Measurements from ENCODE around the gene DEDD2.

DEDD2 gene

GRCh38 chr19:42249149-42249750 is 31.8 kb upstream of the DEDD2 start:
- FAIRE-seq (no peak), DNase-seq (ENCODE audit: insufficient read length, low spot score) (no peak)

DNA sequence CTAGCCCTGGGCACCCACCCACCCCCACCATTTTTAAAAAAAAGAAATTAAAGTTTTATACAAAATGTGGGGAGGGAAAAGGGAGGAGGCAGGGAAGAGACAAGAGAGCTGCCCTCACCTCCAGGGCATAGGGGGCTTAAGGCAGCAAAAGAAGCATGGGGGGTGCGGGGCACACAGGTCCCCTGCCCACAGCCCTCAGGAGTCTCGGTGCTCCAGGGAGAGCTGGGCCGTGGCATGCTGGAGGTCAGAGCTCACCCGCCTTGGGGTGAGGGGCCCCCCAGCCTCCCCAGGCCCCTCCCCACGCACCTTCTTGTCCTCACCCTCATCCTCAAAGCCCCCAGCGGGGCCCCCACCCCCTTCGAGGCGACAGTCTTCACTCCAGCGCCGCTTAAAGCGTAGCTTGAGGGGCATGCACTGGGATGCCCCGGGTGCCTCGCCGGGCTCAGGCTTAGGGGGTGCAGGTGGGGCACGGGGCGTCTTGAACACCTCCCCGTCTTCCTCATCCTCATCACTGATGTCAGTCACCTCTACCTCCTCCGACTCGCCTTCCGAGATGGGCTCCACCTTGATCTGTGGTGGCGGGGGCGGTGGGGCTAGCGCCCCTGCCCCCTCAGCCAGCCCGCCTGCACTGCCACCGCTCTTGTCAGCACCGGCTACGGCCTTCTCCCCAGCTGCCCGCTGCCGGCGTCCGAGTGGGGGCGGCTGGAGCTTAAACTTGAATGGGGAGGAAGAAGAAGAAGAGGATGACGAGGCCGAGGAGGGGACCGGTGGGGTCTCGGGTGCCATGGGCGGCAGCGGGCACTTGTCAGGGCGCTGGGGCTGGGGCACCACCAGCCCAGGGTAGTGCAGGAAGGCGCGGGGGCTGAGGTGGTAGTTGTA is 31.0 kb upstream of the DEDD2 start:
- FAIRE-seq (no peak), DNase-seq (ENCODE audit: insufficient read length, low spot score) (no peak)

DNA sequence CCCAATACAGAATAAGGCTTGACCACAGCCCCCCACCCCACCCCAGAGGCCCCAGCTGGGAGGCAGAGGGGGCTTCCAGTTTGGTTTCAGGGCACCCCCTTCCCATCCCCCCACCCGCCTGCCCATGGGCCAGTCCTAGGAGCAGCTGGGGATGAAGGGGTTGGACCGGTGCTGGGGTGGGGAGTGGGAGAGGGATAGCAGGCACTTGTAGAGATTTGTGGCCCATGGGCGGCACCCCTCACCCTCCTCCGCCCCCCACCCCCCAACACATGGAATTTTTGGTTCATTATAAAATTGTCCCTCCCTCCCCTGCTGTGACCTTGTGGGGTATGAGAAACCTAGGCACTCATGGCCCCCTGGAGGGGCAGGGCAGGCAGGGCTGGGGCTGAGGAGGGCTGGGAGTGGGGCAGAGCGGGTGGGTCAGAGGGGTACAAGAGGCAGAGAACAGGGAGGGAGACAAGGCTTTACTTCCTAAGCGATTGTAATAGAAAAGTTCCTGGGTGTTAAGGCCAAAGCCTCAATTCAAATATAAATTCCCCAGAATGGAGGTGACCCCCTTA is 30.2 kb upstream of the DEDD2 start:
- no peak for FAIRE-seq
- DNase-seq (ENCODE audit: insufficient read length, low spot score) = no peak

DNA sequence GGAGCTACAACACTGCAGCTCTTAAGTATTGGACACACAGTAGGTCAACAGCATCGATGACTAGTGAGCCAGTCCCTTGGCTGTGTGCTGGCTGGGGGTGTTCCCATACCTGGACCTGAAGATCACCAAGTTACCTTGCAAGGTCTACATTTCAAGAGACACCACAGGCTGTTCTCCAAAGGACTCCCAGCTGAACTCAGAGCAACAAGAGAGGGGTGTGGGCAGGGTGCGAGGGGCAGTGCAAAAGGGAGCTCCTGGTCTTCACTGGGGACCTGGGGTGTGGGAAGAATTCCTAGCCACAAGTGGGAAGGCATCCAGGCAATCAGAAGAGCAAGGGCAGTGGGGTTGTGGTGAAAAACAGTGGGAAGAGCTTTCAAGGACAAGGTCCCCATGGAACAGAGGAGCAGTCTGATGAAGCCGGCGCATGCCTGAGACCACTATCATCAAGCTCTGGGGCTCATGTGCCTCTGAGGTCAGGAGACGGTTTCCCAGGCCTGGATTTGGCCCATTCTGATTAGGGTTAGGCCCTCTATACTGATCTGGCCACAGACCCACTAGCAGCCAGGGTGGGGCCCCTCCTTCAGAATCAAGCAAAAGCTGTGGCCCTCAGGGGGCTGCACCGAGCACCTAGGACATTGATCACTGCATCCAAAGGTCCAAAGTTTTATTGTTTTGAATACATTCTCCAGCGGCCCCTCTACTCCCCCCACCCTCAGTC is 29.6 kb upstream of the DEDD2 start:
- no peak for FAIRE-seq

GRCh38 chr19:42246143-42246921 is 28.9 kb upstream of the DEDD2 start:
- DNase-seq (ENCODE audit: insufficient read length, low spot score) (peak; percentile 58), FAIRE-seq (peak; percentile 57)

More for the DNA sequence above, 29.6 kb upstream of the DEDD2 start:
- no peak for DNase-seq (ENCODE audit: insufficient read length, low spot score)

GRCh38 chr19:42245231-42245630 is 27.8 kb upstream of the DEDD2 start:
- DNase-seq (ENCODE audit: insufficient read length, low spot score) (no peak), FAIRE-seq (no peak)

DNA sequence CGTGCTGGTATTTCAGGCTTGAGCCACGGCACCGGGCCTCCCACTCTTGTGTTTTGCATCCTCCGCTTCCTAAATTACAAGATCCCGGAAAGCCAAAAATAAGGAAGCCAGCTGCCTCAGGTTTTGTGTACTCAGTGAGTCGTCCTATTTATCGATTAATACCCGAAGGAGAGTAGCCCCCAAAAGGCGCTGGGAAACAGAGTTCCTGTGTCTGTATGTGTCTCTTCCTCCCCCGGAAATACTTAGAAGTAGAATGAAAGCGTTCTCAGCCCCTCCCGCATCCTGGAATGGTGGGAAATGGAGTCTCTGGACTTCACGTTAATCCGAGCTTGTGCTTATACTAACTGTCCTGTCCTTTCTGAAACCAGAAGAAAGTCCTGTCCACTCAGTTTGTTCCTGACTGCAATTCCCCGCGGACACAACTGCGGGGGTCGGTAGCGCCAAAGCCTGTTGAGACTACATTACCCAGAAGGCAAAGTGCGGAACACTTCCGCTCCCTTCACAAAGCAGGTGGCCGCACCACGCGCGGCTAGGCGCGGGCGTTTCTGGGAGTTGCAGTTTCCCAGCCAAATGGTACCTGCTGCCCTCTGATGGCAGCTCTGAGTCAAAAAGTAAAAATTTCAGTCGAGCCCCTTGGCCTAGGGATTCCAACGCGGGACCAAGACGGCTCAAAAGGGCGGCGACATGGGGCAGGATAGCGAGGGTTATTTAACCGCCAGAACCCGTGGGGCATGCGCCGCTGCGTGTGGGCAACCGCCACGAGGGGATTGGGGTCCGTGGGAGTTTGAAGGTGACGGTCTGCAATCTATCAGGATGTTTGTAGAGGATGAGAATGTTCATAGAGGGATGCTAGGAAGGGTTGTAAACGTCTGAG is 27.1 kb upstream of the DEDD2 start:
- DNase-seq (ENCODE audit: insufficient read length, low spot score) (peak; percentile 88), FAIRE-seq (peak; percentile 89)

- FAIRE-seq (peak; percentile 98), DNase-seq (ENCODE audit: insufficient read length, low spot score) (peak; percentile 97)
Observed at GRCh38 chr19:42242512-42243409, 25.3 kb upstream of the DEDD2 start, which contains the start of gene GSK3A. TSS of gene GSK3A (minus strand) at chr19:42242602. CDS start at chr19:42242465, 137 bp downstream.

GRCh38 chr19:42242069-42242511 is 24.6 kb upstream of the DEDD2 start:
- FAIRE-seq (no peak), DNase-seq (ENCODE audit: insufficient read length, low spot score) (no peak)

- FAIRE-seq = no peak
- no peak for DNase-seq (ENCODE audit: insufficient read length, low spot score)
Observed at GRCh38 chr19:42241279-42241678, 23.8 kb upstream of the DEDD2 start.

DNA sequence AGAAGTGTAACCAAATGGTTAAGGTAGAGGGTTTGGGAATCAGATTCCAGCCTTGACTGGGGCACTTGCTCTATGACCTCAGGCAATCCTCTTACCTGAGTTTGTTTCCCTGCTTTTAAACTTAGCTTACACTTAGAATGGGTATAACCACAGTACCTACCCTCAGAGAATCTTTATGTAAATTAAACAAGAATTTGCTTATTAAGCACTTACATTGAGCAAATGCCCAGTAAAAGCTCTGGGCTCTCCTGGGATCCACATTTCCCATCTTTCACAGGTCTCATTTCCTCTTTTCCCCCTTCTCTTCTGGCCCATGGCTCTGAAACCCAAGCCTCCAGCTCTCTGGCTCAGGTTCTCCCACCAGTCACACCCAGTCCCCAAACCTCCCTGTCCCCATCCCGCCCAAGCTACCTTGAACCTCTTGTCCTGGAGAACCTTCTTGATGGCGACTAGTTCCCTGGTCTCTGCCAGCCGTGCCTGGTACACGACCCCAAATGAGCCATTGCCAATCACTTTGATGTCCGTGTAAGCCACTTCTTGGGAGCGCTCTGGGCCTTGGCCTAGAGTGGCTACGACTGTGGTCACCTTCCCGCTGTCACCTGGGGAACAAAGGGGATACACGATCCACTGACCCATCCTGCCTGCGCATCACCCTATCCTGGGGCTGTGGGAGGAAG is 22.2 kb upstream of the DEDD2 start:
- no peak for FAIRE-seq
- DNase-seq (ENCODE audit: insufficient read length, low spot score) = no peak

- FAIRE-seq (no peak), DNase-seq (ENCODE audit: insufficient read length, low spot score) (no peak)
Observed at GRCh38 chr19:42235181-42235580, 17.7 kb upstream of the DEDD2 start.

DNA sequence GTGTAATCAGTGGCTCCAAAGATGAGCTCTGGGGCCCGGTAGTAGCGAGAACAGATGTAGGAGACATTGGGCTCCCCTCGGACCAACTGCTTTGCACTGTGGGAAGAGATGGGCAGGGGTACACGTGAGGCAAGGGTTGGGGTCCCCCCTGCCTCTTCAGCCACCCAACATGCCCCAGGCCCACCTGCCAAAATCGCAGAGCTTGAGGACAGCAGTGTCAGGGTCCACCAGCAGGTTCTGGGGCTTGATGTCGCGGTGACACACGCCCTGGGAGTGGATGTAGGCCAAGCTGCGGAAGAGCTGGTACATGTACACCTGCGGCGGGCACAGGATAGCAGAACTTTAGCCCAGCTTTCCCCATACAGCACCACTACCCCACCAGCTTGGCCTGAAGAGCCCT is 16.9 kb upstream of the DEDD2 start:
- no peak for FAIRE-seq
- DNase-seq (ENCODE audit: insufficient read length, low spot score) = no peak

DNA sequence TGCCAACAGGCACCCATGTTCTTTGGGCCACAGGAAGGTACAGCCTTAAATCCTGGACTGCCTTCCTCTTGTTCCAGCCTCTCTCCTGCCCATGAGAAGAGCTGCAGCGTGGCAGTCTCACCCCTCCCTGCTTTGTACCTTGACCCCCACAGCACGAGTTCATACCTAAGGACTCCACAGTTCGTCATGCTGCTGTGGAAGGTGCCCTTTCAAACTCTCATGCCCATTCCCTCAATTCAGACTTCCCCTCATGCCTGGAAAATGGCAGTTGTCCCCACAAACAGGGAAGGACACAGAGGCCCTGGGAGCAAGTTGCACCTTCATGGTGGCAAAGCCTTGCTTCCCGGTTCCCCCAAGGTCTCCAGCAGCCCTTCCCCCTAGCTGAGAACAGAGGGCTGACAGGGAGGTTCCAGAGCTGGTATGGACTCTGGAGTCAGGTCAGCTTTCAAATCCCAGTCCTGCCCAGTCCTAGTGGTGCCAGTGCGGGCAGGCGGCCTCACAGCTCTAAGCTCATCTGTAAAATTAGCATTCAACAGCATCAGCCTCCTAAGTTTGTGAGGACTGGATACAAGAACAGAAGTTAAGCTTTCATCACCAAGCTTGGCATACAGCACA is 16.3 kb upstream of the DEDD2 start:
- DNase-seq (ENCODE audit: insufficient read length, low spot score) = no peak
- FAIRE-seq = no peak

- FAIRE-seq = no peak
- no peak for DNase-seq (ENCODE audit: insufficient read length, low spot score)
Observed at GRCh38 chr19:42233106-42233505, 15.6 kb upstream of the DEDD2 start.

DNA sequence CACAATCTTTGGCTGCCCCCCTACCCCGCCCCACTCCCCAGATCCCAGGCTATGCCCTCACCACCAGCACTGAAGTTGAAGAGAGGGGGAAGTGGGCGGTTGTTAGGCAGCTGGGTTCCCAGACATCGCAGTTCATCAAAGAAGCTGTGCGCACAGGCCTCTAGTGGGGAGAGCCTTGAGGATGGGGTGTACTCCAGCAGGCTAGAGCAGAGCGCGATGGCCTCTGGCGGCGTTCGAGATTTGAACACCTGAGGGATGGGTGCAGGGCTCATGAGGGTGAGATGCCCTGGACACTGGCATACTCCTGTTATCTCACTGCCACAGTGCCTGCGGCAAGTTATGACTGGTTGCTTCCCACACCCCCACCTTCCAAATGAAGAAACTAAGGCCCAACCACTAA is 15.0 kb upstream of the DEDD2 start:
- FAIRE-seq = no peak
- DNase-seq (ENCODE audit: insufficient read length, low spot score) = no peak

GRCh38 chr19:42230571-42230970 is 13.1 kb upstream of the DEDD2 start:
- FAIRE-seq (no peak), DNase-seq (ENCODE audit: insufficient read length, low spot score) (no peak)
